Keratinocyte (primary cell): Measurements from ENCODE around the gene NFATC3.

Source experiments
- EZH2 ChIP-seq: IDR thresholded peaks from one replicate; pipeline ENCODE4 v1.6.1; 2012; ENCODE audit warnings: inconsistent platforms, mild to moderate bottlenecking, low read length, moderate library complexity
- TF ChIP-seq, protein P1 (sequence below), 3 experiments: IDR thresholded peaks in 1 of 3; conservative IDR thresholded peaks in 1 of 3; optimal IDR thresholded peaks in 1 of 3; 2 replicates in 2 of 3; 3 replicates in 1 of 3; pipeline versions ENCODE3 to v1.5.1; 2011; ENCODE audit warnings: low read length in 3 of 3, mild to moderate bottlenecking in 3 of 3, moderate library complexity in 2 of 3, control low read depth in 1 of 3, inconsistent platforms in 1 of 3; ENCODE audit not compliant: insufficient read depth in 2 of 3; ENCODE audit errors: extremely low read depth in 1 of 3

DNA sequence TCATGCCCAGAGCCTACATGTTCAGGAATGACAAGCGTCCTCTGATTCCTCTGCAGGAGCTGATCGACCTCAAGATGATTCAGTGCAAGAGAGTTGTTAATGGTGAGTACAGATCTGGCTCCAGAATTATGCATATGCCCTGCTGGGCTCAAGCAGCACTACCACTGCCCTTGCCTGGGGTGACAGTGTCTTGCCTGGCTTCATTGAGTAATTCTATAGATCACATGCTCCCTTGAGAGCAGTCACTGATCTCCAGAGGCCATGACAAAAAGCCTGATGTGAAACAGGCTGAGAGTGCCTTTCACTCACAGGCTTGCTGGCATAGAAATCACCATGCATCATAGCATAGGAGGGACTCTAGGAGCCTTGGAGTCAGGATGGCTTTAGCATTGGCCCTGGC is 35.7 kb upstream of the NFATC3 start:
- TF ChIP-seq, protein P1, sequence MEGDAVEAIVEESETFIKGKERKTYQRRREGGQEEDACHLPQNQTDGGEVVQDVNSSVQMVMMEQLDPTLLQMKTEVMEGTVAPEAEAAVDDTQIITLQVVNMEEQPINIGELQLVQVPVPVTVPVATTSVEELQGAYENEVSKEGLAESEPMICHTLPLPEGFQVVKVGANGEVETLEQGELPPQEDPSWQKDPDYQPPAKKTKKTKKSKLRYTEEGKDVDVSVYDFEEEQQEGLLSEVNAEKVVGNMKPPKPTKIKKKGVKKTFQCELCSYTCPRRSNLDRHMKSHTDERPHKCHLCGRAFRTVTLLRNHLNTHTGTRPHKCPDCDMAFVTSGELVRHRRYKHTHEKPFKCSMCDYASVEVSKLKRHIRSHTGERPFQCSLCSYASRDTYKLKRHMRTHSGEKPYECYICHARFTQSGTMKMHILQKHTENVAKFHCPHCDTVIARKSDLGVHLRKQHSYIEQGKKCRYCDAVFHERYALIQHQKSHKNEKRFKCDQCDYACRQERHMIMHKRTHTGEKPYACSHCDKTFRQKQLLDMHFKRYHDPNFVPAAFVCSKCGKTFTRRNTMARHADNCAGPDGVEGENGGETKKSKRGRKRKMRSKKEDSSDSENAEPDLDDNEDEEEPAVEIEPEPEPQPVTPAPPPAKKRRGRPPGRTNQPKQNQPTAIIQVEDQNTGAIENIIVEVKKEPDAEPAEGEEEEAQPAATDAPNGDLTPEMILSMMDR (optimal IDR thresholded peaks at IDR 0.05 in 1 of 3, IDR thresholded peaks at IDR 0.05 in 1 of 3, conservative IDR thresholded peaks at IDR 0.05 in 1 of 3; ENCODE audit: extremely low read depth in 1 of 3, insufficient read depth in 2 of 3, low read length in 3 of 3): peak in 1 of 3 experiments; percentile 15
- TF ChIP-seq EZH2: no peak
